H9 (cell line): ENCODE results near the gene AMDHD1. TPM values are rescaled to one million over a fixed set of nuclear protein-coding genes. Genes with fewer than 3 reads are reported as not detected.

Experiments
- DNase-seq: peaks from one replicate; pipeline ENCODE4 v3.0.0-alpha.2; 2017
- H2AFZ ChIP-seq: one replicate; pipeline ENCODE4 v1.6.1; 2013; ENCODE audit warnings: mild to moderate bottlenecking, low read length, control low read depth, moderate library complexity
- H2AK5ac ChIP-seq: 2 replicates; pipeline ENCODE4 v1.6.1; 2013; ENCODE audit warnings: low read length, control low read depth, mixed read lengths; ENCODE audit not compliant: insufficient read length
- H2BK120ac ChIP-seq: one replicate; pipeline ENCODE4 v1.6.1; 2013; ENCODE audit warnings: low read depth, mild to moderate bottlenecking, low read length, control low read depth, inconsistent platforms; ENCODE audit not compliant: poor library complexity, severe bottlenecking
- H2BK12ac ChIP-seq: 2 replicates; pipeline ENCODE4 v1.6.1; 2013; ENCODE audit warnings: low read length, control low read depth, mixed read lengths, low read depth; ENCODE audit not compliant: insufficient read length
- H2BK15ac ChIP-seq: 2 replicates; pipeline ENCODE4 v1.6.1; 2013; ENCODE audit warnings: low read depth, low read length, control low read depth
- H2BK20ac ChIP-seq: one replicate; pipeline ENCODE4 v1.6.1; 2013; ENCODE audit warnings: low read depth, mild to moderate bottlenecking, low read length, control low read depth, inconsistent platforms; ENCODE audit not compliant: poor library complexity, severe bottlenecking
- H2BK5ac ChIP-seq: 2 replicates; pipeline ENCODE4 v1.6.1; 2013; ENCODE audit warnings: low read length, control low read depth, mixed read lengths; ENCODE audit not compliant: insufficient read length
- H3K14ac ChIP-seq: 2 replicates; pipeline ENCODE4 v1.6.1; 2013; ENCODE audit warnings: low read length, control low read depth; ENCODE audit not compliant: insufficient read depth
- H3K18ac ChIP-seq: 2 replicates; pipeline ENCODE4 v1.6.1; 2013; ENCODE audit warnings: low read depth, mild to moderate bottlenecking, mixed read lengths, low read length, control low read depth; ENCODE audit not compliant: insufficient read length
- H3K23ac ChIP-seq: 2 replicates; pipeline ENCODE4 v1.6.1; 2013; ENCODE audit warnings: low read length, control low read depth, mixed read lengths, low read depth; ENCODE audit not compliant: insufficient read length
- H3K23me2 ChIP-seq: 2 replicates; pipeline ENCODE4 v1.6.1; 2013; ENCODE audit warnings: low read depth, mild to moderate bottlenecking, mixed read lengths, low read length, control low read depth; ENCODE audit not compliant: insufficient read length, poor library complexity, severe bottlenecking
- H3K27ac ChIP-seq: 2 replicates; pipeline ENCODE4 v1.5.1; 2013; ENCODE audit warnings: low read length, control low read depth, mixed read lengths, low read depth; ENCODE audit not compliant: insufficient read length
- H3K27me3 ChIP-seq: 2 replicates; pipeline ENCODE4 v1.6.1; 2013; ENCODE audit warnings: low read length, control low read depth, inconsistent platforms; ENCODE audit not compliant: insufficient read depth
- H3K4ac ChIP-seq: 2 replicates; pipeline ENCODE4 v1.6.1; 2013; ENCODE audit warnings: low read depth, mild to moderate bottlenecking, control low read depth, inconsistent platforms, low read length, moderate library complexity
- H3K4me1 ChIP-seq: 2 replicates; pipeline ENCODE4 v1.6.1; 2013; ENCODE audit warnings: low read length, control low read depth, inconsistent platforms; ENCODE audit not compliant: insufficient read depth
- H3K4me2 ChIP-seq: 2 replicates; pipeline ENCODE4 v1.6.1; 2013; ENCODE audit warnings: low read length, control low read depth, mixed read lengths; ENCODE audit not compliant: insufficient read length, insufficient read depth
- H3K56ac ChIP-seq: 2 replicates; pipeline ENCODE4 v1.6.1; 2013; ENCODE audit warnings: low read depth, mild to moderate bottlenecking, mixed read lengths, low read length, control low read depth; ENCODE audit not compliant: insufficient read length
- H3K79me1 ChIP-seq: 2 replicates; pipeline ENCODE4 v1.6.1; 2013; ENCODE audit warnings: low read depth, mild to moderate bottlenecking, moderate library complexity, low read length, control low read depth, inconsistent platforms; ENCODE audit not compliant: insufficient read depth, poor library complexity, severe bottlenecking
- H3K79me2 ChIP-seq: 2 replicates; pipeline ENCODE4 v1.6.1; 2013; ENCODE audit warnings: low read length, control low read depth, inconsistent platforms; ENCODE audit not compliant: insufficient read depth
- H3K9ac ChIP-seq: 2 replicates; pipeline ENCODE4 v1.6.1; 2013; ENCODE audit warnings: low read length, control low read depth, mixed read lengths; ENCODE audit not compliant: insufficient read length; ENCODE audit errors: extremely low read depth
- H3K9me3 ChIP-seq: one replicate; pipeline ENCODE4 v1.6.1; 2013; ENCODE audit warnings: low read depth, low read length, inconsistent platforms; ENCODE audit not compliant: control insufficient read depth
- H3T11ph ChIP-seq: one replicate; pipeline ENCODE4 v1.6.1; 2013; ENCODE audit warnings: mild to moderate bottlenecking, low read length, control low read depth, inconsistent platforms
- H4K20me1 ChIP-seq: one replicate; pipeline ENCODE4 v1.6.1; 2013; ENCODE audit not compliant: control insufficient read depth, insufficient read length, insufficient read depth
- H4K5ac ChIP-seq: 2 replicates; pipeline ENCODE4 v1.6.1; 2013; ENCODE audit warnings: low read depth, mild to moderate bottlenecking, mixed read lengths, low read length, control low read depth; ENCODE audit not compliant: insufficient read length
- H4K8ac ChIP-seq: replicated peaks from 2 replicates; pipeline ENCODE4 v1.6.1; 2013; ENCODE audit warnings: low read length, control low read depth, mixed read lengths, low read depth; ENCODE audit not compliant: insufficient read length
- H4K91ac ChIP-seq: 2 replicates; pipeline ENCODE4 v1.6.1; 2013; ENCODE audit warnings: low read depth, mild to moderate bottlenecking, moderate library complexity, mixed read lengths, low read length, control low read depth; ENCODE audit not compliant: insufficient read length
- H3K27ac Mint-ChIP-seq, 3 experiments: 2 replicates in 2 of 3; 3 replicates in 1 of 3; pipeline ENCODE4 v1.8.0; 2020 to 2021; ENCODE audit warnings: mixed read lengths in 3 of 3, mild to moderate bottlenecking in 1 of 3, moderate library complexity in 1 of 3
- H3K27me3 Mint-ChIP-seq: 2 replicates; pipeline ENCODE4 v1.8.0; 2021; ENCODE audit warnings: low read depth, mild to moderate bottlenecking, moderate library complexity, mixed read lengths
- H3K36me3 Mint-ChIP-seq, 3 experiments: 2 replicates in 2 of 3; 3 replicates in 1 of 3; pipeline ENCODE4 v1.8.0; 2020 to 2021; ENCODE audit warnings: low read depth in 3 of 3, mixed read lengths in 3 of 3; ENCODE audit not compliant: insufficient read depth in 1 of 3
- H3K4me1 Mint-ChIP-seq, 2 experiments: 2 replicates each; pipeline ENCODE4 v1.8.0; 2020; ENCODE audit warnings: mixed read lengths in 2 of 2
- H3K4me3 Mint-ChIP-seq, 2 experiments: 2 replicates in 1 of 2; 3 replicates in 1 of 2; pipeline ENCODE4 v1.8.0; 2020 to 2021; ENCODE audit warnings: mild to moderate bottlenecking in 2 of 2, mixed read lengths in 2 of 2, moderate library complexity in 1 of 2
- H3K9me3 Mint-ChIP-seq, 2 experiments: 2 replicates in 1 of 2; 3 replicates in 1 of 2; pipeline ENCODE4 v1.8.0; 2020; ENCODE audit warnings: mild to moderate bottlenecking in 2 of 2, mixed read lengths in 2 of 2, moderate library complexity in 1 of 2
- WGBS: extraction: QIAGEN DNeasy Blood & Tissue Kit; methylation state at CpG from one replicate; pipeline ENCODE4 v1.1.7; 2013; ENCODE audit warnings: missing lambda C conversion rate, low lambda C conversion rate, mixed read lengths; ENCODE audit not compliant: insufficient read length; ENCODE audit errors: extremely low coverage; 5-methylcytosine and 5-hydroxymethylcytosine counted together
- total RNA-seq: library from RNA; stranded (reverse); gene quantifications from 2 replicates; pipeline ENCODE4 v1.2.1, GENCODE V29; 2021
- TF ChIP-seq, protein P1 (sequence below): fragments of 200-600 bp; sonication (generic); conservative IDR thresholded peaks from 3 replicates; pipeline ENCODE4 v1.8.0; 2021; ENCODE audit warnings: antibody characterized with exemption, mild to moderate bottlenecking

Gene AMDHD1
- total RNA-seq, 1 experiment from 2014 or later: 0.42 TPM

DNA sequence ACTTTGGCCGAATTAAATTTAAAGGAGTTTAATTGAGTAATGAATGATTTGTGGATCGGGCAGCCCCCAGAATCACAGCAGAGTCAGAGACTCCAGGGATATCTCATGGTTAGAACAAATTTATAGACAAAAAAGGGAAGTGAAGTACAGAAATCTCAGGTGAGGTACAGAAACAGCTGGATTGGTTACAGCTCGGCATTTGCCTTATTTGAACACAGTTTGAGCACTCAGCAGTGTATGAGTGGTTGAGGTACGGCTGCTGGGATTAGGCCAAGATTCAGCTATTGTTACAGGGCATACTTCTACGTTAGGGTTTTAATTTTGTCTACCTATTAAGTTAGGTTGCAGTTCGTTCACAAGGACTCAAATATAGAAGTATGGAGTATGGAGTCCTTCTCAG, 24.0 kb upstream of the AMDHD1 start:
- Histone ChIP-seq H2BK15ac (no peak overlapping the region), H4K91ac (no peak overlapping the region), H4K5ac (no peak overlapping the region), H2BK12ac (no peak overlapping the region), H2BK120ac (no peak overlapping the region), H3K79me2 (no peaks in the 10 kb centered on the region), H3K9me3 (no peaks in the 10 kb centered on the region), H3K4me2 (no peak overlapping the region), H4K8ac (no peak overlapping the region), H3K4me1 (no peaks in the 10 kb centered on the region), H3K4ac (no peak overlapping the region), H2BK20ac (no peak overlapping the region), H3K9ac (no peak overlapping the region), H3K14ac (no peak overlapping the region), H3K79me1 (no peaks in the 10 kb centered on the region), H2AFZ (no peak overlapping the region), H2AK5ac (no peak overlapping the region), H3T11ph (no peak overlapping the region), H3K18ac (no peak overlapping the region), H3K56ac (no peak overlapping the region), H3K27ac (no peak overlapping the region), H3K23ac (no peak overlapping the region), H3K23me2 (no peaks in the 10 kb centered on the region), H2BK5ac (no peak overlapping the region), H4K20me1 (no peaks in the 10 kb centered on the region), H3K27me3 (no peaks in the 10 kb centered on the region)
- TF ChIP-seq, protein P1, sequence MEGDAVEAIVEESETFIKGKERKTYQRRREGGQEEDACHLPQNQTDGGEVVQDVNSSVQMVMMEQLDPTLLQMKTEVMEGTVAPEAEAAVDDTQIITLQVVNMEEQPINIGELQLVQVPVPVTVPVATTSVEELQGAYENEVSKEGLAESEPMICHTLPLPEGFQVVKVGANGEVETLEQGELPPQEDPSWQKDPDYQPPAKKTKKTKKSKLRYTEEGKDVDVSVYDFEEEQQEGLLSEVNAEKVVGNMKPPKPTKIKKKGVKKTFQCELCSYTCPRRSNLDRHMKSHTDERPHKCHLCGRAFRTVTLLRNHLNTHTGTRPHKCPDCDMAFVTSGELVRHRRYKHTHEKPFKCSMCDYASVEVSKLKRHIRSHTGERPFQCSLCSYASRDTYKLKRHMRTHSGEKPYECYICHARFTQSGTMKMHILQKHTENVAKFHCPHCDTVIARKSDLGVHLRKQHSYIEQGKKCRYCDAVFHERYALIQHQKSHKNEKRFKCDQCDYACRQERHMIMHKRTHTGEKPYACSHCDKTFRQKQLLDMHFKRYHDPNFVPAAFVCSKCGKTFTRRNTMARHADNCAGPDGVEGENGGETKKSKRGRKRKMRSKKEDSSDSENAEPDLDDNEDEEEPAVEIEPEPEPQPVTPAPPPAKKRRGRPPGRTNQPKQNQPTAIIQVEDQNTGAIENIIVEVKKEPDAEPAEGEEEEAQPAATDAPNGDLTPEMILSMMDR: no peak
- WGBS: 82% methylated on average over 2 of the region's 6 CpGs
- Mint-ChIP-seq H3K4me3 (no peak overlapping the region), H3K27me3 (peaks cover 2% of the 10 kb centered on the region), H3K4me1 (no peaks in the 10 kb centered on the region), H3K27ac (no peak overlapping the region), H3K36me3 (no peaks in the 10 kb centered on the region; a peak in 1 of 7 replicates), H3K9me3 (peaks cover 0 to 3% of the 10 kb centered on the region in 2 experiments; a peak in 1 of 5 replicates)
- no peak for DNase-seq
